Mesodermal cell (in vitro differentiated cells): ENCODE measurements around the gene GNG7.

Source experiments
- H3K27ac ChIP-seq: 2 replicates; pipeline ENCODE4 v1.7.0; 2013; ENCODE audit warnings: mild to moderate bottlenecking, low read depth, low read length, moderate library complexity; ENCODE audit not compliant: severe bottlenecking
- H3K36me3 ChIP-seq: 2 replicates; pipeline ENCODE4 v1.7.1; 2013; ENCODE audit warnings: mild to moderate bottlenecking, low read length, moderate library complexity; ENCODE audit not compliant: control insufficient read depth, insufficient read depth
- H3K4me1 ChIP-seq: one replicate; pipeline ENCODE4 v1.7.1; 2013; ENCODE audit warnings: mild to moderate bottlenecking, low read length; ENCODE audit not compliant: insufficient read depth, control insufficient read depth, poor library complexity, severe bottlenecking
- H3K4me3 ChIP-seq: 2 replicates; pipeline ENCODE4 v1.7.0; 2013; ENCODE audit warnings: low read length, control low read depth, mild to moderate bottlenecking; ENCODE audit not compliant: insufficient read depth, poor library complexity, severe bottlenecking; ENCODE audit errors: extremely low read depth
- H3K9me3 ChIP-seq: 2 replicates; pipeline ENCODE4 v1.7.1; 2013; ENCODE audit warnings: mild to moderate bottlenecking, low read length, moderate library complexity; ENCODE audit not compliant: control insufficient read depth
- WGBS, 2 experiments: methylation state at CpG; one replicate each; pipeline ENCODE4 v1.1.5; 2013; ENCODE audit warnings: missing lambda C conversion rate in 2 of 2; ENCODE audit not compliant: insufficient coverage in 2 of 2; 5-methylcytosine and 5-hydroxymethylcytosine counted together

The GNG7 gene

DNA sequence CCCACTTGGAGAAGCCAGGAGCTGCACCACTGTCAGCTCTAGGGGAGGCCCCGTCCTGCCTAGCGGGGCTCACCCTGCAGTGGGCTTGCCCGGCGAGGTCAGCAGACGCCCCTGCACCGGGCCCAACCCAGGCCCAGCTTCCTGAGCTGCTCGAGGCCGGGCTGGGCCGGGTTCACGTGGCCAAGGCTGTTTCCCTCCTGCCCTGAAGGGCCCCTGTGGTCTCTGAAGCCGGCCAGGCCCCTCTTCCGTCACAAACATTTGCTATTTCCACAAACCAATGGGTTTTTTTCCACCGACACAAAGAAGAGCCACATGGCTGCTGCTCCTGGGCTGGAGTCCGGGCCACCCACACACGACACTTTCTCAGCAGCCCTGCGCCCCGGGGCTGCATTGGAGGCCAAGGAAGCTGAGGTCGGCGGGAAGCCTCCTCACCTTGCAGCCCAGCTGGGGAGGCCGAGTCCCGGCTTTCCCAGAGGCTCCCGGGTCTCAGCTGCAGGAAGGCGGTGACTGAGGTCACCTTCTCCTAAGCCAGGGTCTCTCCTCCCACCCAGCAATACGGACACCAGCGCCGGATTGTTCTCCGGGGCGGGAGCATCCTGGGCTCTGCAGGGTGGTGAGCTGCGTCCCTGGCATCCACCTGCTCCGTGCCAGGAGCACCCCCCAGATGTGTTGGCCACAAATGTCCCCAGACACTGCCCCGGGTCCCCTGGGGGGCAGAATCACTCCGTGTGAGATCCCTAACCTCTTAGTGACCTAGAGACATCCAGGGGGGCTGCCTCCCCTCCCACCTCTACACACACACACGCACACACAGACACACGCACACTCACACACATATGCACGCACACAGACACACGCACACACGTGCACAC lies 146.0 kb downstream of the GNG7 start:
- H3K27ac ChIP-seq = peak overlapping the region; percentile 41
- peaks cover 20% of the 10 kb centered on the region for H3K4me1 ChIP-seq
- 88 to 89% methylated on average over 33 to 34 of the region's 37 CpGs for WGBS, 2 experiments
- H3K36me3 ChIP-seq = no peaks in the 10 kb centered on the region
- no peaks in the 10 kb centered on the region for H3K9me3 ChIP-seq
- no peak overlapping the region for H3K4me3 ChIP-seq

DNA sequence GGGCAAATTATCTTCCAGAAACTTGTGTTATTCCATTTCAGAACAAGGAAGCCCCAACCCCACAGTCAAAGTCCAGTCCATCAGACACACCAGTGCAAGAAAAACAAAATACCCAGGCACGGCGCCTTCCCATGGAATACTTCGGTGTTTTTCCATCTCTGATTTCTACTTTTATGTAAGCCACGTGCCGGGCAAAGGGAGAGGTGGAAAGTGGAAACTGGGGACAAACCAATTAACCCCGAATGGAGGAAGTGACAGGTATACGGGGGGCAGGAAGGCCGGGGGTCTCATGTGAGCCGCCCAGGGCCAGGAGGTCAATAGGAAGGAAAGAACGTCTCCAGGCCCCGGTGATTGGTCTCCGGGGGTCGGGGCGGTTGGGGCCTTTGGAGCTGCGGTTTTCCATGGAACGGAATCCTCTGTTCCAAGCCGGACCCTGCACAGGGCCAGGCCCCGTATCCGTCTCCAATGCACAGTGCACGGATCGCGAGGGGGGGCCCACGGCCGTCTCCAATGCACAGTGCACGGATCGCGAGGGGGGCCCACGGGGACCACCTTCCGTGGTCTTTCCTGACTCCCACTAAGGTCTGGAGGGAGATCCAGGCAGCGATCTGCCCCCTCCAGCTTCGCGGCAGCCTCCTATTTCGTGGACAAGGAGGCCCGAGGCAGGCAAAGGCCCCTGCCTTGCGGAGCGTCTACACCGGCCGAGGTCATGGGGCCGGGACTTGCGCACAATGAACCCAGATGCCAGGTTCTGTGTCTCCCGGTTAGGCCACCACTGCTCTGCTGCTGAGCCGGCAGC lies 146.9 kb downstream of the GNG7 start:
- Histone ChIP-seq H3K4me3 (no peak overlapping the region), H3K27ac (peak overlapping the region; percentile 88), H3K4me1 (peaks cover 20% of the 10 kb centered on the region), H3K36me3 (no peaks in the 10 kb centered on the region), H3K9me3 (no peaks in the 10 kb centered on the region)
- WGBS, 2 experiments = 95% methylated on average over 38 to 42 of the region's 42 CpGs

DNA sequence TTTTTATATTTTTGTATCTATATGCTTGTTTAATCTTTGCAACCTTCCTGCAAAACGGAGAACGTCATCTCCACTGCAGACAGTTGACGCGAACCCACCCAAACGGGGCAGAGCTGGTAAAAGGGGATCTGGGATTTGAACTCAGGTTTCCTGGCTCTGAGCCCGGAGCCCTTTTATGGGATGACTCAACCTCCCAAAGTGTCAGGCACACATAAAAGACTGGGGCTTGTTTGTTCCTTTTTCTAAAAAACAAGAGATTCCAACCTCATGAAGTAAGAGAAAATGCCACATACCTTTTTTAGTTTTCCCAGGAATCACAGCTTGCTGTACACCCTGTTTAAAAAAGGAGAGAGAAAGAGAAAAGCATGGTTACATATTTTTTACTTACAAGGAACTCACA lies 147.6 kb downstream of the GNG7 start:
- peaks cover 20% of the 10 kb centered on the region for H3K4me1 ChIP-seq
- H3K9me3 ChIP-seq = no peaks in the 10 kb centered on the region
- WGBS, 2 experiments = 91 to 93% methylated on average over 5 of the region's 6 CpGs
- no peaks in the 10 kb centered on the region for H3K36me3 ChIP-seq
- H3K4me3 ChIP-seq = no peak overlapping the region
- peak overlapping the region; percentile 88 for H3K27ac ChIP-seq

DNA sequence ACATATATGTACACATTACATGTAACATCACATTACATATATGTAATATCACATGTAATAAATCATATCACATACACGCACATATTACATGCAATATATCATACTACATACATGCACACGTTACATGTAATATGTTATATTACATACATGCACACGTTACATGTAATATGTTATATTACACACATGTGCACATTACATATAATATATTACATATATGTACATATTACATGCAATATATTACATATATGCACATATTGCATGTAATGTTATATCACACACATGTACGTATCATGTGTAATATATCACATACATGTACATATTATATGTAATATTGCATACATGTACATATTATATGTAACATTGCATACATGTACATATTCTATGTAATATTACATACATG lies 149.0 kb downstream of the GNG7 start:
- no peak overlapping the region for H3K27ac ChIP-seq
- no CpG with 5 or more reads among the region's 4 CpGs for WGBS, 2 experiments
- no peaks in the 10 kb centered on the region for H3K36me3 ChIP-seq
- H3K9me3 ChIP-seq = peaks cover 2% of the 10 kb centered on the region
- H3K4me1 ChIP-seq = peaks cover 20% of the 10 kb centered on the region
- H3K4me3 ChIP-seq = no peak overlapping the region

DNA sequence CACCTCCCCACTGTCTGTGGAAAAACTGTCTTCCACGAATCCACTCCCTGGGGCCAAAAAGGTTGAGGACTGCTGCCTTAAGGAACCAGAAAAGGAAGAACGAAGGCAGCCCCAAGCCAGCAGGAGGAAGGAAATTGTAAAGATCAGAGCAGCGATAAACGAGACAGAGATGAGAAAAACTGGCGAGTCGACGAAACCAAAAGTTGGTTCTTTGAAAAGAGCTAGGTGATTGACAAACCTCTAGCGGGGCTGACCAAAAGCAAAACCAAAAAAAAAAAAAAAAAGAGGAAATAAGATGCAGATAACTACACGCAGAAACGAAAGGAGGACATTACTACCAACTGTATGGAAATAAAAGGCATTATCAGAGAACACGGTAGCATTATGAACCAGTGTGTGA lies 149.6 kb downstream of the GNG7 start:
- Histone ChIP-seq H3K4me1 (peaks cover 20% of the 10 kb centered on the region), H3K4me3 (no peak overlapping the region), H3K27ac (peak overlapping the region; percentile 59), H3K9me3 (peaks cover 2% of the 10 kb centered on the region), H3K36me3 (no peaks in the 10 kb centered on the region)
- 75 to 82% methylated on average over 7 to 10 of the region's 11 CpGs for WGBS, 2 experiments

DNA sequence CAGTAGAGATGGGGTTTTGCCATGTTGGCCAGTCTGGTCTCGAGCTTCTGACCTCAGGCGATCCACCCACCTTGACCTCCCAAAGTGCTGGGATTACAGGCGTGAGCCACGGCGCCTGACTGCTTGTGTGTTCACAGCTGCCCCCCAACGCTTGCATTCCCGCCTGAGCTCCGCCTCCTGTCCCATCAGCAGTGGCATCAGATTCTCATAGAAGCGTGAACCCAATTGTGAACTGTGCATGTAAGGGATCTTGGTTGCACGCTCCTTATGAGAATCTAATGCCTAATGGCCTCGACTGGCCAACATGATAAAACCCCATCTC lies 150.7 kb downstream of the GNG7 start:
- no peak overlapping the region for H3K27ac ChIP-seq
- no peak overlapping the region for H3K4me3 ChIP-seq
- WGBS, 2 experiments = 94 to 99% methylated on average over 9 to 11 of the region's 11 CpGs
- H3K36me3 ChIP-seq = no peaks in the 10 kb centered on the region
- H3K4me1 ChIP-seq = peaks cover 27% of the 10 kb centered on the region
- peaks cover 2% of the 10 kb centered on the region for H3K9me3 ChIP-seq

DNA sequence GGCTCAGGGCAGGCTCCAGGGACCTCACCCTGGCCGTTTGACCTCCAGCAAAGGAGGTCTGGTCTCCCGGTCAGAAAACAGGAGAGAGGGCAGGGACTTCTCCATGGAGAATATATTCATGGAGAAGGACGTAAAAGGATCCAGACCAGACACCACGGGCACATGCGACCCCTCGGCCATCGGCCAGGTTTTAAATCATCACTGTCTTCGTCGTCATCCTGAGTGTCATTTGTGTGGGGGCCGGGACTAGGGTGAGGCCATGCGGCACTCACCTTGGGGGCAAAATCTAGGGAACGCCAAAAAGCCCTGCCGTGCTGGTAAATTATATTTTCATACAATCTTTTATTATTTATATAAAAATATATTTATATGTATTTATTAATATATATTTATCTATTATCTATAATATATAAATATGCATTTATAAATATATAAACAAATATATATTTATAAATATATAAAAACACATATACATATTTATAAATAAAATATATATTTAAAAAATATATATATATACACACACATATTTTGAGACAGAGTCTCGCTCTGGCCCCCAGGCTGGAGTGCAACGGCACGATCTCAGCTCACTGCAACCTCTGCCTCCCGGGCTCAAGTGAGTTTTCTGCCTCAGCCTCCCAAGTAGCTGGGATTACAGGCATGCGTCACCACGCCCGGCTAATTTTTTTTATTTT lies 151.2 kb downstream of the GNG7 start:
- H3K4me3 ChIP-seq = no peak overlapping the region
- H3K9me3 ChIP-seq = peaks cover 2% of the 10 kb centered on the region
- peaks cover 29% of the 10 kb centered on the region for H3K4me1 ChIP-seq
- 83 to 91% methylated on average over 15 to 16 of the region's 20 CpGs for WGBS, 2 experiments
- H3K27ac ChIP-seq = no peak overlapping the region
- H3K36me3 ChIP-seq = no peaks in the 10 kb centered on the region

DNA sequence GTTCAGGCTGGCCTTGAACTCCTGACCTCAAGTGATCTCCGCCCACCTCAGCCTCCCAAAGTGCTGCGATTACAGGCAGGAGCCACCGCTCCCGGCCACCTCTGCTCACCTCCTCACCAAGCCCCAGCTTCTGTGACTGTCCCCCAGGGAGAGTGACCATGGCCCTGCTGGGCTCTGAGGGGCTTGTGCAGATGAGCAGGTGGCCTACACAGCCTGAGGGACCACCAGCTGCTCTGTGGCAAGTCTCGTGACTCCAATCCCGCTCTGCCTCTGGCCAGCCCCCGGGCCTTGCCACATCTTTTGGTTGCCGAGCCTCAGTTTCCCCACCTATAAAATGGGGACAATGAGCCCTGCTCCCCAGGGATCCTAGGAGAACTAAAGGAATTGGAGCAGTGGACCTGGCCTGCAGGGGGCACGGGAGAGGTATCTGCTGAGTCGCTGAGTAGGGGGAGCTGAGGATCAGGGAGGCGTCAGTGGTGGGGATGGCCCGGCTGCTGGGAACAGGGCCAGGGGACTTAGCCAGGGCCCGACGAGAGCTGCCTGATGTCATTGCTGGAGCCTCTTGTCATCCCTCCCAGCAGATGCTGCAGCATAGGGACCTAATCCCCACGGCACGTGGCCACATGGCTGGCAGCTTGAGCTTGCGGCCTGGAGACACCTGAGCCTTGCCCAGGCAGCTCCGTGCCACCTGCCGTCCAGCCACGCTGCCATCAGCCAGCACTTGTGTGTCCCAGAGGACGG lies 151.9 kb downstream of the GNG7 start:
- H3K4me3 ChIP-seq = no peak overlapping the region
- WGBS, 2 experiments = 89 to 90% methylated on average over 21 of the region's 21 CpGs
- H3K27ac ChIP-seq = no peak overlapping the region
- peaks cover 31% of the 10 kb centered on the region for H3K4me1 ChIP-seq
- H3K9me3 ChIP-seq = peaks cover 2% of the 10 kb centered on the region
- no peaks in the 10 kb centered on the region for H3K36me3 ChIP-seq

DNA sequence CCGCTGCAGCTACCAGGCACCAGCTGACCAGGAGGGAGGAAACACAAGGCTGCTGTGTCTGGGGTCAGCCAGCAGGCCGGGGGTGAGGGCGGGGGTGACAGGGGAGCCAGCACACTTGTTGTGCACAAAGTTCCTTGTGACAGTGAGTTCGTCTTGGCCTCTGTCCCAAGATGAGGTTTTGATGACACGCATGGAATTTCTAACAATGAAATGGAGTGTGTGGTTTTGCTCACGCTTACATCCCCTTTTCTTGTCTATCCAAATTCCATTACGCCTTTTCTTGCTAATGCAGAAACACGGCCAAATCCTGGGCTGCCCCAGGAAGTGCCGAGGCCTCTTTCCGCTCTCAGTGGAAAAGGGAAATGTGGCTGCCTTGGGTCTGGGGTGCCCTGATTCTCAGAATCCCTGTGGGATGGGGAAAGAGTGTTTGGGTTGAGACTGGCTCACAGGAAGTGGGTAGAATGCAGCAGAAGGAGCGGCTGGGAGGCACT lies 152.7 kb downstream of the GNG7 start:
- WGBS, 2 experiments = 89 to 96% methylated on average over 9 of the region's 11 CpGs
- Histone ChIP-seq H3K36me3 (no peaks in the 10 kb centered on the region), H3K4me1 (peaks cover 29% of the 10 kb centered on the region), H3K27ac (no peak overlapping the region), H3K4me3 (no peak overlapping the region), H3K9me3 (peaks cover 2% of the 10 kb centered on the region)

DNA sequence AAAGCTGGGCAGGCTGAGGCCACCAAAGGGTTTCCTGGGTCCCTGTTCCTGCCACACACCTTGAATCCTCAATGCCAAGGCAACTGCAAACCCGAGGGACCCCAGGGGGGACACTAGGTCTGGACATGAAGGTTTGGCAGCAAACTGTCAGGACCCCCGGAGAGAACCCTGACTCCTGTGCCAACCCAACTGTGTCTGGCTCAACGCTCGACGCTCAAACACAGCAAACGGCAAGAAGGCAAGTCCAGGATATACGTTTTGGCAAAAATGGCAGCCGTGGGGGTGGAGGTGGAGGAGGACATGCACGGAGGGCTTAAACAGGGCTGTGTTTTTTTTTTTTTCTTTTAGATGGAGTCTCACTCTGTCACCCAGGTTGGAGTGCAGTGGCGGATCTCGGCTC lies 153.5 kb downstream of the GNG7 start:
- Histone ChIP-seq H3K4me1 (peaks cover 36% of the 10 kb centered on the region), H3K9me3 (peaks cover 2% of the 10 kb centered on the region), H3K27ac (no peak overlapping the region), H3K4me3 (no peak overlapping the region), H3K36me3 (no peaks in the 10 kb centered on the region)
- 95 to 96% methylated on average over 8 to 11 of the region's 11 CpGs for WGBS, 2 experiments
